A673 (cell line): ENCODE data around the gene SPDYE5. TPM values are rescaled to one million over a fixed set of nuclear protein-coding genes. Genes with fewer than 3 reads are reported as not detected.
"Not testable (repeated sequence)": the region's sequence is repeated elsewhere in the genome, so short reads cannot be mapped to it uniquely, and the experiment has no call there.

ENCODE experiments used
- BruUV-seq: library from RNA; stranded (reverse); fragments of 400-500 nt; replicated peaks from 2 replicates; lab custom pipeline; 2021; lab: Mats Ljungman, UMichigan
- CTCF ChIA-PET: fragments of 300-600 bp; sonication (Branson Sonifier 250); formaldehyde crosslinking; loops from one replicate; lab custom pipeline; 2022; ENCODE audit warnings: antibody characterized with exemption; lab: Charles Lee
- POLR2A ChIA-PET: fragments of 300-600 bp; sonication (Branson Sonifier 250); formaldehyde crosslinking; loops from one replicate; lab custom pipeline; 2022; ENCODE audit warnings: antibody characterized with exemption; ENCODE audit not compliant: low non-redundant PET; lab: Charles Lee
- DNase-seq: peaks from one replicate; pipeline ENCODE4 v3.0.0-alpha.2; 2015; ENCODE audit warnings: low spot score
- H3K27ac ChIP-seq: fragments of 200-600 bp; sonication (generic); 2 replicates; pipeline ENCODE4 v1.5.1; 2016; ENCODE audit warnings: mixed run types, low read depth, mild to moderate bottlenecking, mixed read lengths, antibody characterized with exemption, low read length; ENCODE audit not compliant: poor library complexity, severe bottlenecking
- H3K27me3 ChIP-seq: fragments of 200-600 bp; sonication (generic); replicated peaks from 2 replicates; pipeline ENCODE4 v1.6.1; 2017; ENCODE audit warnings: mixed run types, low read depth, mild to moderate bottlenecking, mixed read lengths, antibody characterized with exemption, low read length; ENCODE audit not compliant: insufficient read depth, poor library complexity
- H3K36me3 ChIP-seq: fragments of 200-600 bp; sonication (generic); 2 replicates; pipeline ENCODE4 v1.6.1; 2016; ENCODE audit warnings: mixed run types, mild to moderate bottlenecking, mixed read lengths, antibody characterized with exemption, low read length; ENCODE audit not compliant: insufficient read depth, poor library complexity, severe bottlenecking
- H3K4me1 ChIP-seq: fragments of 200-600 bp; sonication (generic); 2 replicates; pipeline ENCODE4 v1.6.1; 2017; ENCODE audit warnings: mixed run types, mild to moderate bottlenecking, mixed read lengths, antibody characterized with exemption, low read length; ENCODE audit not compliant: insufficient read depth, poor library complexity, severe bottlenecking
- H3K4me3 ChIP-seq: fragments of 200-600 bp; sonication (generic); 2 replicates; pipeline ENCODE4 v1.5.1; 2016; ENCODE audit warnings: low read depth, mixed run types, mild to moderate bottlenecking, mixed read lengths, low read length; ENCODE audit not compliant: poor library complexity, severe bottlenecking
- H3K9me3 ChIP-seq: fragments of 200-600 bp; sonication (generic); 2 replicates; pipeline ENCODE4 v1.6.1; 2016; ENCODE audit warnings: mixed run types, low read depth, mild to moderate bottlenecking, mixed read lengths, antibody characterized with exemption, low read length; ENCODE audit not compliant: poor library complexity, severe bottlenecking
- intact Hi-C: fragments of 100-400 bp; cut with micrococcal nuclease; formaldehyde crosslinking; loops from one replicate; pipeline ENCODE4 v1.10.0; 2022; ENCODE audit not compliant: unreplicated experiment
- total RNA-seq: library from RNA; stranded (reverse); gene quantifications from 2 replicates; pipeline ENCODE4 v1.2.3, GENCODE V29; 2021

SPDYE5 gene
- total RNA-seq, 1 experiment from 2014 or later: not detected

DNA sequence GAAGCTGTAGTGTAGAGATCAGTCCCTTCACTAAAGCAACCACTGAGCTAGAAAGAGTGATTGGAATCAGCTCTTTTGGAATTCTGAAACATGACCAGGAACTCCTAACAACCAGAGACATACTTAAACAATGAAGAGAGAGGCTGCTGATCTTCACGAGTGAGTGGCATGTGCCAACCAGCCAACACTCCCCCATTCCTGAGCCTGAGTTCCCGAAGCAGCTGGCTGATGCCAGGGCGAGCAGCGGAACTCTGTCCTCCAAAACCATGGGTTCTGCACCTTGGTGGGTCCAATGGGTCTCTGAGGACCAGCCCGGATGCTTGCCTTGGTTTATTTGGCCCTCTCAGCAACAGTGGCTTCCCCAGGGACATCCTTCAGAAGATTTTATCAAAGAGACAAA lies 31.6 kb upstream of the SPDYE5 start:
- POLR2A ChIA-PET, H3K27ac ChIP-seq, CTCF ChIA-PET, BruUV-seq, H3K36me3 ChIP-seq, H3K4me3 ChIP-seq, H3K4me1 ChIP-seq, H3K27me3 ChIP-seq, H3K9me3 ChIP-seq, intact Hi-C loops, DNase-seq: not testable (repeated sequence)

DNA sequence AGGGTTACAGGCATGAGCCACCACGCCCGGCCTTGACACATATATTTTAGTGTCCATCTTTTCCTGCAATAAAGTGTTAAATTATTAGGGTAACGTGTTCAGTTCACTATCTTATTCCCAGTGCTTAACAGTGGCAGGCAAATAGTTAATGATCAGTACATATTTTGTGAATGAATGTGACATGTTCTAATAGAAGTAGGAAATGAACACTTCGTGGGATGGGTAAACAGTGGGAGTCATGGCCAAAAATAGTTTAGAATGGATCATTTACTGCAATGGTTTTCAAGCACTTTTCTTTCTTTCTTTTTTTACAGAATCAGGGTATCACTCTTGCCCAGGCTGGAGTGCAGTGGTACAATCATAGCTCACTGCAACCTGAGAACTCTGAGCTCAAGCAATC lies 22.0 kb upstream of the SPDYE5 start:
- DNase-seq, H3K9me3 ChIP-seq, H3K27me3 ChIP-seq, H3K27ac ChIP-seq, POLR2A ChIA-PET, intact Hi-C loops, BruUV-seq, H3K4me1 ChIP-seq, CTCF ChIA-PET, H3K4me3 ChIP-seq: not testable (repeated sequence)
- peaks cover 20% of the 10 kb centered on the region for H3K36me3 ChIP-seq

DNA sequence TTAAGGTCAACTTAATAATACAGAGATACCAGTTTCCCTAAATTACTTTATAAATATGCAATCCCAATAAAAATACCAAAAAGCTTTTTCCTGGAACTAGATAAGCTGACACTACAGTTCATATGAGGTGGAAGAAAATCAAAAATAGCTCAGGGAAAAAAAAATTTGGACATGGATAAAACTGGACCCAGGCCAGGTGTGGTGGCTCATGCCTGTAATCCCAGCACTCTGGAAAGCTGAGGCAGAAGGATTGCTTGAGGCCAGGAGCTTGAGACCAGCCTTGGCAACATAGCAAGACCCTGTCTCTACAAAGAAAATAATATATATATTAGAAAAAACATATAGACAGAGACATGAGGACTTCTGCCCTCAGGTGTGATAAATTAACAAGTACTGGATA lies 14.7 kb upstream of the SPDYE5 start:
- H3K36me3 ChIP-seq, BruUV-seq, H3K27me3 ChIP-seq, H3K4me1 ChIP-seq, POLR2A ChIA-PET, H3K4me3 ChIP-seq, DNase-seq, intact Hi-C loops, H3K27ac ChIP-seq, H3K9me3 ChIP-seq, CTCF ChIA-PET: not testable (repeated sequence)

DNA sequence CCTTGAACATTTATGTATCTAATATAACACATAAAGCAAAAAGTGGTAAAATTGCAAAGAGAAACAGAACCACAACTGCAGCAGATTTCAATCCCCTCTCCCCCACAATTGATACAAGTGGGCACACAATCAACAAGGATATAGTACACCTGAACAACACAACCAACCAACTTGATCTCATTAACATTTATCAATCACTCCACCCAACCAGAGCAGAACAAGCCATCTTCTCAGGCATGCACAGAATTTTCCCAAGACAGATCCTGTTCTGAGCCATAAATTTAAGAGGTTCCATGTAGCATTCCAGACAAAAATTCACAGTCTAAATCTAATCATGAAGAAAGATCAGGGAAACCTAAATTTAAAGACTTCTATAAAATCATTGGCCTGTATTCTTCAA lies 11.8 kb upstream of the SPDYE5 start:
- H3K9me3 ChIP-seq, H3K27me3 ChIP-seq, POLR2A ChIA-PET: not testable (repeated sequence)

DNA sequence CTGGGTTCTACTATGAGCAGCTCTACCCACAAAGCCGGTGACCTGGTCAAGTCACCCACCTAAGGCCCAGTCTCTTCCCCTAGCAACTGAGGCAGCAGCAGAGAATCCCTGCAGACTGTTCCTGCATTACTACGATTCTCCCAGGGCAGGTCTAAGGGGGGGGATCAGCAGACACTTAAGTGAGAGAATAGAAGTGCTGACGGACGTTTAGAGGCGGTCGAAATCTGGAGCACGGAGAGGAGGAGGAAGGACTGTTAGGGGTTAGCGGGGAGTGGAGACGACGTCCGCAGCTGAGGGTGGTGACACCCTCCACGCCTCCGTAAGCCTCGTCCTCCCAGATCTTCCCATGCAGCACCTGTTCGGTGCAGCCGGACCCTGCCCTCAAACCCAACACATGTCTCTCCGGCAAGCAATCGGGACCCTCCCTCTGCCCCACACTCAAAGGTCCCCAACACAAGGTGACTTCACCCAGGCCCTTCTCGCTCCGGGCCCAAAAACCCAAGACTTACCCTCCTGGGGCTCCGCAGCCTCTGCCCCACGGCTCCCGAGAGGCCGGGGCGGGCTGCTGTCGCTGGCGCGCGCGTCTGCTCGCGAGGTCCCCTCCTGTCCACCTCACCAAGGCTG lies 6.7 kb upstream of the SPDYE5 start:
- CTCF ChIA-PET: not testable (repeated sequence)

More for the DNA sequence above, 11.8 kb upstream of the SPDYE5 start:
- CTCF ChIA-PET, H3K36me3 ChIP-seq, H3K4me1 ChIP-seq, DNase-seq, BruUV-seq, H3K27ac ChIP-seq, intact Hi-C loops, H3K4me3 ChIP-seq: not testable (repeated sequence)

DNA sequence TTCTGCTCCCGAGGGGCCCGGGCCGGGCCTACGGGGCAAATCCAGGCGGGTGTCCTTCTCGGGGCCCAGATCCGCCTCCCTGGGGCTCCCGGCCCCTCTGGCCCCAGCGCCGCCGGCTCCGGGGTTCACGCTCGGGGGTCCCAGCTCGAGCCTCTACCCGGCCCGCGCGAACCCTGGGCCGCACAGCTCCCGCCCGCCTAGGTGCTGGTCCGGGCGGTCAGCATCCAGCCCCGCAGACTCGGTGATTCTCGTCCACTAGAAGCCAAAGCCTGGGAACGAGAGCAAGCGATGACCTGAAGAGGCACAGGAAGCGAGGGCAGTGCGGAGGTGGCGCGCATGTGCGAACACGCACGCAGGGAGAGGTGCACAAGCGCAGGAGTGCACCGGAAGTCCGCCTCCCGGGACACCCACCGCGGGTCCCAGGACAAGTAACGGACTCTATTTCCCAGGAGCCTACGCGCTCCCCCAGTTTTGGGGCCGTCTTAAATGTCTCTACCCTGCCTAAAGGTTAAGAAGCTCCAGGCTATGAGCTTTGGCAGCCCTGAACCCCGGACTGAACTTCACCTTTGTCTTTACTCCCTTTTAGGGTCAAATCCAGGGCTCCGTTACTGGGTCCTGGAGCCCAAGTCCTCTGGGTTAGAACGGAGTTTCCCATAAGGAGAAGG lies 6.0 kb upstream of the SPDYE5 start, which contains the start of gene POM121C:
POM121C (minus strand) TSS at position 321 of the 665 bp plus-strand sequence. CDS start 44,803 bp downstream, outside the sequence.
- H3K27me3 ChIP-seq, H3K4me1 ChIP-seq, POLR2A ChIA-PET, BruUV-seq, intact Hi-C loops, CTCF ChIA-PET, H3K9me3 ChIP-seq, H3K36me3 ChIP-seq: not testable (repeated sequence)
- peak; percentile 89 for DNase-seq
- Histone ChIP-seq H3K27ac (peak within 1 kb of the TSS; percentile 92), H3K4me3 (peak within 1 kb of the TSS; percentile 88)

More for the DNA sequence above, 6.7 kb upstream of the SPDYE5 start:
- intact Hi-C loops, H3K36me3 ChIP-seq, H3K4me1 ChIP-seq, POLR2A ChIA-PET, DNase-seq, H3K27me3 ChIP-seq, H3K9me3 ChIP-seq: not testable (repeated sequence)
- Histone ChIP-seq H3K27ac (peak overlapping the region; percentile 92), H3K4me3 (peak overlapping the region; percentile 88)
- BruUV-seq: TSS peak; percentile 20

DNA sequence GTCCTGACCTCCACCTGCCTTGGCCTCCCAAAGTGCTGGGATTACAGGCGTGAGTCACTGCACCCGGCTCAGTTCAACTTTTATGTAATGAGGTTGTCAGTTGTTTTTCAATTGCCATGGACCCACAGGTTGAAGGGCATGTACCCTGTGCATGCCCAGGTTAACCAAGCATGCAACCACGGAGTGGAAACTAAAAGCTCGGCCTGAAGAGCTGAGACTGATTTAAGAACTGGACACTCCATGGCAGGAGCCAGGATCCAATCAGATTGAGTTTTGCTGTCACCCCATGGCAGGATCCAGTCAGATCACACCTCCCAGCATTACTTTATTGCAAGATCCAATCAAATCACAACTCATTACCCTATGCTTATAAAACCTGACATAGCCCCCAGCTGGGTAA lies 16.9 kb downstream of the SPDYE5 start:
- intact Hi-C loops, DNase-seq: not testable (repeated sequence)

More for the DNA sequence above, 16.9 kb downstream of the SPDYE5 start:
- H3K4me1 ChIP-seq, H3K27ac ChIP-seq, POLR2A ChIA-PET, CTCF ChIA-PET, H3K36me3 ChIP-seq, H3K27me3 ChIP-seq, H3K4me3 ChIP-seq, H3K9me3 ChIP-seq, BruUV-seq: not testable (repeated sequence)
